NB4 (cell line): Measurements from ENCODE around the gene DNAJC5.
"Not testable (repeated sequence)": the region's sequence is repeated elsewhere in the genome, so short reads cannot be mapped to it uniquely, and the experiment has no call there.

ENCODE experiments used
- DNase-seq: peaks from one replicate; pipeline ENCODE4 v3.0.0; 2010; ENCODE audit warnings: low read depth
- H3K4me3 ChIP-seq: one replicate; pipeline ENCODE4 v1.5.1; 2011; ENCODE audit warnings: mild to moderate bottlenecking, low read depth, low read length, moderate library complexity
- MYC ChIP-seq: IDR thresholded peaks from 2 replicates; pipeline ENCODE4 v1.6.1; 2011; ENCODE audit warnings: low read depth, low read length
- POLR2A ChIP-seq: IDR thresholded peaks from 2 replicates; pipeline ENCODE4 v1.6.1; 2011; ENCODE audit warnings: mild to moderate bottlenecking; ENCODE audit not compliant: insufficient read length; ENCODE audit errors: extremely low read depth
- TF ChIP-seq, protein P1 (sequence below): IDR thresholded peaks from one replicate; pipeline ENCODE4 v1.5.1; 2012; ENCODE audit warnings: low read depth, low read length
- TF ChIP-seq, protein P2 (sequence below): IDR thresholded peaks from 2 replicates; pipeline ENCODE4 v1.6.1; 2011; ENCODE audit warnings: low read depth, low read length

The DNAJC5 gene

DNA sequence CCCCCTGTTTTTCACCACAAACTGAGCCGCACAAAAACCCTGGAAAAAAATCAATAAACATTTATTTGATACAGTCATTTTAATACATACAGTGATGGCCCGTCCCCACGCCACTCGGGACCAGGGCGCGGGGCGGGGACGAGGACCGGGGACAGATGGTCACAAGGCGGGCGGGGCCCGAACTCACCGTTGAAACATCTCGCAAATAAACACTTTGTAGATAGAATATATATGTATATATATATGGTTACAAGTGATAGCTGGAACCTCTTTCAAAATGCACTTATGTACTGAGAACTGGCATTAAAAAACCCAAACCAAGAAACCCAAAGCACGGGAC is 61.7 kb downstream of the DNAJC5 start:
- DNase-seq: no peak

DNA sequence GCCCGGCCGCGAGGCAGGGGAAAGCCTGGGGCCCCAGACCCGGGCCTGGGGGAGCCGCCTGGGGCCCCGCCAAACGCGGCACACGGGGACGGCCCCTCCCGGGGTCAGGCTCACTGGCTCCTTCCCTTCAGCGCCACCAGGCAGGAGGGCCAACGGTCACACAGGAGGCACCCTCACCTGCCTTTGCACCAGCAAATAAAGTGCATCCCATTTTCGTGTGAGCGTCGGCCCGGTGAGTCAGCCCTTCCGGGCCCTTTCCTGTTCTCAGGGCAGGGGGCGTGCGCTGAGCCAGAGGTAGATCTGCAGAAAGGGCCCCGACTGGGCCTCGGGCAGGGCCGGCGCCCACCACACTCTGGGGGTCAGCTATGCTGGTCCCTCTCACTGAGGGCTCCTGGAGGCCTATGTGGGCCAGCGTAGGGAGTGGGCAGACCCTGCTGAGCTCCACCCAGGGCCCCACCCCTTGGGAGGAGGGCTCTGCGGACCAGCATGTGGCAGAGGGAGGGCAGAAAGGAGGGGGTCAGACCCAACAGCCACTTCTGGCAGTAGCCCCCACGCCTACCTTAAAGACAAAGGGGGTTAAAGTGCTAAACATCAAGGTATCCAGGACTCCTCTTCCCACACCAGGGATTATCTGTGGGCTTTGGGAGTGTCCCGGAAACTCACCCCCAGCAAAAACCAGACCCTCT is 62.2 kb downstream of the DNAJC5 start:
- peak; percentile 92 for DNase-seq
- peak overlapping the region; percentile 64 for H3K4me3 ChIP-seq
- TF ChIP-seq MYC (peak; percentile 58), POLR2A (peak; percentile 92)
- TF ChIP-seq, protein P1, sequence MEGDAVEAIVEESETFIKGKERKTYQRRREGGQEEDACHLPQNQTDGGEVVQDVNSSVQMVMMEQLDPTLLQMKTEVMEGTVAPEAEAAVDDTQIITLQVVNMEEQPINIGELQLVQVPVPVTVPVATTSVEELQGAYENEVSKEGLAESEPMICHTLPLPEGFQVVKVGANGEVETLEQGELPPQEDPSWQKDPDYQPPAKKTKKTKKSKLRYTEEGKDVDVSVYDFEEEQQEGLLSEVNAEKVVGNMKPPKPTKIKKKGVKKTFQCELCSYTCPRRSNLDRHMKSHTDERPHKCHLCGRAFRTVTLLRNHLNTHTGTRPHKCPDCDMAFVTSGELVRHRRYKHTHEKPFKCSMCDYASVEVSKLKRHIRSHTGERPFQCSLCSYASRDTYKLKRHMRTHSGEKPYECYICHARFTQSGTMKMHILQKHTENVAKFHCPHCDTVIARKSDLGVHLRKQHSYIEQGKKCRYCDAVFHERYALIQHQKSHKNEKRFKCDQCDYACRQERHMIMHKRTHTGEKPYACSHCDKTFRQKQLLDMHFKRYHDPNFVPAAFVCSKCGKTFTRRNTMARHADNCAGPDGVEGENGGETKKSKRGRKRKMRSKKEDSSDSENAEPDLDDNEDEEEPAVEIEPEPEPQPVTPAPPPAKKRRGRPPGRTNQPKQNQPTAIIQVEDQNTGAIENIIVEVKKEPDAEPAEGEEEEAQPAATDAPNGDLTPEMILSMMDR: no peak
- TF ChIP-seq, protein P2, sequence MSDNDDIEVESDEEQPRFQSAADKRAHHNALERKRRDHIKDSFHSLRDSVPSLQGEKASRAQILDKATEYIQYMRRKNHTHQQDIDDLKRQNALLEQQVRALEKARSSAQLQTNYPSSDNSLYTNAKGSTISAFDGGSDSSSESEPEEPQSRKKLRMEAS: peak; percentile 31; the same call in 1 of the 2 replicates

More for the DNA sequence above, 61.7 kb downstream of the DNAJC5 start:
- TF ChIP-seq, protein P2: no peak
- TF ChIP-seq POLR2A: no peak
- TF ChIP-seq, protein P1: no peak
- no peak for TF ChIP-seq MYC
- H3K4me3 ChIP-seq: peak overlapping the region; percentile 64

DNA sequence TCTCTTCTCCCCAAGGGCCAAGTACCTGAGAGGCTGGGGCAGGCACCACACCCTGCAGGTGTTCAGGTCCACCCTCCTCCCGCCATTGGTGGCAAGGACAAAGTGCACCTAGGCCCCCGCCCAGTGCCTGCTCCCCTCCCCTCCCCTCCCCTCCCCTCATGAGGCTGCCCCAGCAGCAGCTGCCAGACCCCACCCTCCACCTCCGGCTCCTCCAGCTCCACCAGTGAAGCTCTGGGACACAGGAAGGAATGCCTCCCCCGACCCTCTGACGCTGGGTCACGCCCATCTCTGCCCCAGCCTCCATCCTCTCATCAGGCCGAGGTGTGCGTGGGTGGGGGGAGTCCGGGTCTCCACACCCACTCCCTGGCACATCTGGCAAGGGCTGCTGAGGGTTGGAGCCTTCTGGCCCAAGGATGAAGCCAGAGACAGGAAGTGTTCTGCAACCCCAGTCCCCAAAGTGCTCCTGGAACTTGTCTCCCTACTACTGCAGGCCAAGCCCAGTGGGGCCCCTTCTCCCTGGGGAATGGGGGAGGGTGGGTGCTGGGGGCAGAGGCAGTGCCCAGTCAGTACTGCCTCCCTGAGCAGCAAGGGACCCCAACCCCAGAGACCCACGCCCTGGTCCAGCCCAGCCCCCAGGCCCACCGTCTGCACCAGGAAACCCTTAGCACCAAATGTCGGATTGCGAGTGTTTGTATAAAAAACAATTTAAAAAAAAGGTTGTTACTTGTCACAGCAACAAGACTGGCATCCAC is 62.9 kb downstream of the DNAJC5 start:
- TF ChIP-seq MYC (peak; percentile 16; the same call in 1 of the 2 replicates), POLR2A (no peak)
- TF ChIP-seq, protein P1: no peak
- TF ChIP-seq, protein P2: peak; percentile 30; the same call in 1 of the 2 replicates
- DNase-seq: peak; percentile 95
- H3K4me3 ChIP-seq: peak overlapping the region; percentile 64

DNA sequence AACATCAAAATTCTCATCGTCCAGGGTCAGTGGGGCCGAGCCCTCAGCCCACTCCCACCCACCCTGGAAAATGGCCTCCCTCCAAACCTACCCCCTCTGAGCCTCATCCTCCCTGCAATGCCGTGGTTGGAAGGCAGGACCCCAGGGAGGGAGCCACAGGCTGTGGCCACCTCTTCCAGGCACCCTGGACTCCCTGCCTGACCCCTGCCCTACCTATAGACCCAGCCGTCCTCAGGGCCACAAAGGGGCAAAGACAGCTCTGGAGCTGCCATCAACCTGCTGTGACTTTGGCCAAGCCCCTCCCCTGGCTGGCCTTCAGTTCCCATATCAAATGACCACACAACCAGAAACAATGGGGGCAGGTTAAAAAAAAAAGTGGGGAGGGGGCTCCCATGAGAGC is 63.5 kb downstream of the DNAJC5 start:
- no peak overlapping the region for H3K4me3 ChIP-seq
- DNase-seq: no peak
- no peak for TF ChIP-seq MYC

DNA sequence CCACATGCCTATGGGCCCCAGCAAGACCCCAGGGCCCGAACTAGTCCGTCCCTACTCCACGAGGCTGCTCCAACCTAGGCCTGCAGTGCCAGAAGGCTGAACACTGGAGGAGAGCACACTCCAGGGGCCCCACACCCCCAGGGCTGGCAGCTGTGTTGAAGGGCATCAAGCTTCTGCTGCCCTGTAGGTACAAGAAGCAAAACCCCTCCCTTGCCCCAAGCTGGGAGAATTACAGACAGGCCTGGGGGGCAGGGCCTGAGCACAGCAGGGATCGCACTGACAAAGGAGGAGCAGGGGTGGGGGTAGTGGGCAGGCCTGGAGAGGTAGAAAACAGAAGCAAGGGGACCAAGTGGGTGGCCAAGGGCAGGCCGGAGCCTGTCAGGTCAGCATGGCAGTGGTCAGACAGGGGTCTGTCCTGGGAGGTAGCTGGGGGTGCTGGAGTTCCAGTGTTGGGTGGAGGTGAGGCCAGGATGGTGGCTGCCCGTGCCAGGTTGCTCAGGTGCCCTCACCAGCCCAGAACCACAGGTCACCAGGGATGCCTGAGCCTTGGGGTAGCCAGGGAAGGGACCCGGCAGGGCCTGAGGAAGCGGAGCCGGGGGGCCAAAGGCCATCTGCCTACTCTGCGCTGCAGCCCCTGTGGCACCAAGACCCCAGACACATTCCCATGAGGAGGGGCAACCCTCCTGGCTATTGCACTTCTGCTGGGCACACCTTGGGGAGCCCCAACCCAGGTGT is 64.2 kb downstream of the DNAJC5 start:
- TF ChIP-seq MYC (no peak), POLR2A (no peak)
- TF ChIP-seq, protein P1: no peak
- TF ChIP-seq, protein P2: no peak
- H3K4me3 ChIP-seq: no peak overlapping the region
- peak; percentile 43 for DNase-seq

DNA sequence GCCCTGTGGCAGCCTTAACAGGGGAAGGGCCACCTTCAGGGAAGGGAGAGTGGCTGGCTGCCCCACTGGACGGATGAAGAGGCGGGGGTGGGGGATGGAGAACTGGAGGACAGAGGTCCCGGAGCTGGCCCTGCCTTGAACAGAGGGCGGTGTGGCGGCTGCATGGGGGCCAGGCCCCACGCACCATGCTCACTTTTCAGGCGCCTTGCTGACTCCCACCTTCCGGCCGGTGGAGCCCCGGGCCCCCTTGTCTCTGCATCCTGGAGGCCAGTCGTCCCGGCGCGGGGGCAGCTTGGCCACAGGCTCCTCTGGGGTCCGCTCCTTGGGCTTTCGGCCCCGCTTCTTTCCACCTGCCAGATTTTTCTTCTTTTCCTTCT is 64.8 kb downstream of the DNAJC5 start:
- DNase-seq: no peak
- H3K4me3 ChIP-seq: no peak overlapping the region
- TF ChIP-seq MYC (no peak), POLR2A (no peak)
- TF ChIP-seq, protein P1: no peak
- TF ChIP-seq, protein P2: no peak

DNA sequence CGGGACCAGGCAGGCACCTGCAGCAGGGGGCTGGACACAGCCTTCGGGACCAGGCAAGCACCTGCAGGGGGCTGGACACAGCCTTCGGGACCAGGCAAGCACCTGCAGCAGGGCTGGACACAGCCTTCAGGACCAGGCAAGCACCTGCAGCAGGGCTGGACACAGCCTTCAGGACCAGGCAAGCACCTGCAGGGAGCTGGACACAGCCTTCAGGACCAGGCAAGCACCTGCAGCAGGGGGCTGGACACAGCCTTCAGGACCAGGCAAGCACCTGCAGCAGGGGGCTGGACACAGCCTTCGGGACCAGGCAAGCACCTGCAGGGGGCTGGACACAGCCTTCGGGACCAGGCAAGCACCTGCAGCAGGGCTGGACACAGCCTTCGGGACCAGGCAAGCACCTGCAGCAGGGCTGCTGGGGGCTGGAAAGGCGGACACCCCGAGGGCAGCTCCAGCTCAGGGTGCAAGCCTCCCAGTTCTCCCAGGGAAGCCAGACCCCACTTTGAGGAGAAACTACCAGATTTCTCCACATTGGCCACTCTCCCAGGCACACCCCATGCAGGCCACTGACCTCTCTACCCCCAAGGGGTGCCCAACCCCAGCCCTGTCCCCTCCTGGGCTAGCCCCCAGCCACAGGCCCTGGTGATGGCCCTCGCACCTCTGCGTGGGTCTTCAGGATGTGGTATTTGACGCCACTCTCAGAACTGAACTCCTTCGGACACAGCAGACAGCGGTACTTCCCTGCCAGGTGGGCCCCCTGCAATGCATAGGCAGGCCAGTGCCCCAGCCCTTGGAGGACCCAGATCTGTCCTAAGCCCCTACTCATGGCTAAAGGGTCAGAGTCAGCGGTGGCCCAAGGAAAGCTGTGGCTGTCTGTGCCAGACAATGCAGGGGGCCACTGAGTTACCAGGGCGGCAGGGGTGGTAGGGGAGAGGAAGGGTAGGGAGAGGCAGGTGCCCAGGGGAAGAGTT is 66.0 kb downstream of the DNAJC5 start:
- H3K4me3 ChIP-seq, DNase-seq: not testable (repeated sequence)
